Ammon's horn (tissue), 1 donor: Measurements from ENCODE around the gene CPNE1.
"Not testable (repeated sequence)": the region's sequence is repeated elsewhere in the genome, so short reads cannot be mapped to it uniquely, and the experiment has no call there.

ENCODE experiments used
- DNase-seq: peaks from one replicate; pipeline ENCODE4 v3.0.0-alpha.2; 2016; ENCODE audit warnings: low spot score

The CPNE1 gene

DNA sequence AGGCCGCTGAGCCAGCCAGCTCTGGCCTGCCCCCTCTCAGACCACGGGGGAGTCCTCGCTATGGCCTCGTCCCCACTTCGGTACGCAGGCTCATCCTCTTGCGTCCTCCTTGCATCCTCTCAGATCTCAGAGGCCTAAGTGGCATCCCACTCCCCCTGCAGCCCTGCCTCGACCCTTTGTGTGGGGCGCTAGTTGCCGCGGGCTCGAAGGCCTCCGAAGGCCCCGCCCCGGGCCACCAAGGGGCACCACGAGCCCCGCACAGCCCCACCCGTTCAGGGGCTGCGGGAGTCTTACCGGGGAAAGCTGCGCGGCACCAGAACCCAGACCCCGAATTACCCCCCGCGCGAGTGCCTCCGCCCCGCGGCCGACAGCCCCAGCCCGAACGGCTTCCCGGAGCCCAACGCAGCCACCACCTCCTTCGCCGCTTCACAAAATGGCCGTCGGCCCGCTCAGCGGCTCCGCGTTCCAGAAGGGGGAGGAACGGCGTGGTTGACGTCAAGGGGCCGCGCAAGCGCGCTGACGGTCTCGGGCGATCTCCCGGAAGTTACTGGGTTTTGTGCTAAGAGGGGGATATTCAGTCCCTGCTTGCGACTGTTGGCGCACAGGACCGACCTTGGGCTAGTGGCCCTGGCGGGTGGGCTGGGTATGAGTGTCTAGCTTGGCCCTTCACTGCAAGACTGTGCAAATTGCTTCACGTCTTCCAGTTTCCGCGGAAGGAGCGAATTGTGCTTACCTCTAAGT, at the start of gene CPNE1, which contains the start of gene RBM12:
Gene CPNE1 (minus strand): TSS at position 435 of the 741 bp plus-strand sequence. CDS start 31,977 bp downstream, outside the sequence.
Gene RBM12 (minus strand): TSS at position 435 of the 741 bp plus-strand sequence. CDS start 9,578 bp downstream, outside the sequence.
- DNase-seq = peak; percentile 95

DNA sequence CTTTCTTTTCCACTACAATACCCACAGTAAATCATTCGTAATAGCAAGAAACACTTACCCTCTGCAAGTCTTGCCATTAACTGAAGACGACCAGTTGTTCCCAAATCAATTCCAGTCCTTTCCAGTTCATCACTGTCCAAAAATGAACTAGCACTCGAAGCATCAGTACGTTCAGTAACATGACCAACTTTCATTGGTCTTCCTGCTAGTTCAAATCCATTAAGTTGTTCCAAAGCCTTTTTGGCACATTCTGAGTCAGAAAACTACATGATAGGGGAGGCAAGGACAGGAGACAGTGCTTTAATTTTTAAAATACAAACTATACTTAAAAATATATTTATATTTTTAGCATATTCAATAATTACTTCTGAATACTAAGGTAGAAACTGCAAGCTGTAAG, 49.4 kb upstream of the CPNE1 start:
- no peak for DNase-seq

DNA sequence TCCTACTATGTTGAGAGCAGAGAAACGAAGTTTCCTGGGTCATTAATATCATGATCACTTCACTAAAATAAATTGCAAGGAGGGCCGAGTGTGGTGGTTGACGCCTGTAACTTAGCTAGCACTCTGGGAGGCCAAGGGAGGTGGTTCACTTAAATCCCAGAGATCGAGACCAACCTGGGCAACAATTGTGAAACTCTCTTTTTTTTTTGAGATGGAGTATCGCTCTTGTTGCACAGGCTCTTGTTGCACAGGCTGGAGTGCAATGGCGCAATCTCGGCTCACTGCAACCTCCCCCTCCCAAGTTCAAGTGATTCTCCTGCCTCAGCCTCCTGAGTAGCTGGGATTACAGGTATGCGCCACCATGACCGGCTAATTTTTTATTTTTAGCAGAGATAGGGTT, 48.4 kb upstream of the CPNE1 start:
- DNase-seq = not testable (repeated sequence)

DNA sequence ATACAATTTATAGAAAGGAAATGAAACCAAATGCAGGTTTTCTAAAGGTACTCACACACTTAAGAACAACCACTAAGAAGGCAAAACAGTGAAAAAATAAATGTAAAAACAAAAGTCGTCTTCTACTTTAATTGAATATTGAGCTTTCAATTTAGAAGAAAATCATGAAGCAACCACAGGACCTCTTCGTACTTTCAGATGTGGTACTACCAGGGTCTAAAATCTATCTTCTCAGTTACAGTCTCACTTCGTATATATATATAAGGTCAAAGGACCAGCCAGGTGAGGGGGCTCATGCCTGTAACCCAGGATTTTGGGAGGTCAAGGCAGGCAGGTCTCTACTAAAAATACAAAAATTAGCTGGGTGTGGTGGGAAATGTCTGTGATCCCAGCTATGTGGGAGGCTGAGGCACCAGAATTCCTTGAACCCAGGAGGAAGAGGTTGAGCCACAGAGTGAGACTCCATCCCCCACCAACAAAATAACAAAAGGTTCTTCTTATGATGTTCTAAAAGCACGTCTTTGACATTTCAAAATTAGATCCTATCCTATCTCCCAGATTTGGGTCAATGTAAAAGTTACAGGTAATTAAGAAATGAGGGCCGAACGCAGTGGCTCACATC, 47.0 kb upstream of the CPNE1 start:
- DNase-seq = no peak

DNA sequence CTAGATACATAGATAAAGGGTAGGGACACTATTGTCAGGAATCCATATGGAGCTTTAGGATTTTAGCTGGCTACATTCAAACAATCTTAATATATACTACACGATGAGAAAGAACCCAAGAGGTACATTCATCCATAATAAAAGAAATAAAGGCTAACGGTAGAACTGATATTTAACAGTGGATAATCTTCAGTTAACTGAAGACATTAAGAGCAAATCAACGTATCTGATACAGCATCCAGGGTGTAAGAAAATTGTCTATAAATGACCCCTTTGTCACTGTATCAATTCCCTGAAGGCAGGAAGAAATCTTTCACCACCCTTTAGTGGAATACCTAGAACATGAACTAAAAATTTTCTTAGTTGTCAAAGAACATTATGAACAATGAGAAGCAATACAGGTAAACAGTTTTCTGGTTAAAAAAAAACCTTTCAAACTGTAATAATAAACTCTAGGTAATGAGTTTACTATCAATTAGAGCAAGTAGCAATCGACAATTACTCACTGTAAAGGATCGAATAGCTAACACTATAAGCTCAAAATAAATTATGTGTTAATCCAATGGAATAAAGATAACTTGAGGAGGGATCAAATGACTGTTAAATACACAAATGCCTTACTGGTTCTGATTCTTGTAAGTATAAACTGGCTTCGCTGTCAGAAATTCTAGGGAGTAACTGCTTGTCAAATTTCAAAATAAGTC, 46.3 kb upstream of the CPNE1 start:
- DNase-seq = no peak

DNA sequence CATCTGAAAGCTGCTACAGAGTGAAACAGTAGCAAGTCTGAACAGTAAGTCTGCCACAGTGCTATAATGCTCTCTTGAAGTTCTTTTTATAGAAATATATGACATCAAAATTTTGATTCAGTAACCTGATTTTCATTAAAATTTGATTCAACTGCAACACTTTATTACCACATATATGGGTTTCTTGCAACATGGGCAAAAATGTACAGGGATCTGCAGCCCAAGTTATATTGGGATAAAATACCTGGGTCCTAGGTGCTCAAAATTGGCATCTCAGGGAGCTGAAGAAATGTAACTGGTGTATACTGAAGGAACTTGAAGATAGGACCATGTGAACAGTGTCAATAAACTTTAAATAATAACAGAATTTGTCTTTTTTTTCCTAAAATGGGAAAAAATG, 45.3 kb upstream of the CPNE1 start:
- no peak for DNase-seq

DNA sequence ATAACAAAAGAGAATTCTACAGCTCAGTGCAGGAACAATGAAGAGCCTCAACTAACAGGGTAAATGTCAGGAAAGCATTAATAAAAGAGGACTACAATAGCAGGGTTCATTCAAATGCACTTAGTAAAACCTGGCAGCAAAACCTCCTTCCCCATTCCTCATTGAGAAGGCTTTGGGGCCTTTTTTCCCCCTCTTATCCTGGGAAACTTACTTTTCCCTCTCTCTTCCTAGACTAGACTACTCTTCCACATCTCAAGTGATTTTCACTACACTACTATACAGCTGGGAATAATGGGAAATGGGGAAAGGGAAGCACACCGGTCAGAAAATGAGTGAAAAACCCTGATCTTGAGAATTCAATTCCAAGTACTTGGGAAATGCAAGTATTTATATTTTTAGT, 44.6 kb upstream of the CPNE1 start:
- DNase-seq = no peak

DNA sequence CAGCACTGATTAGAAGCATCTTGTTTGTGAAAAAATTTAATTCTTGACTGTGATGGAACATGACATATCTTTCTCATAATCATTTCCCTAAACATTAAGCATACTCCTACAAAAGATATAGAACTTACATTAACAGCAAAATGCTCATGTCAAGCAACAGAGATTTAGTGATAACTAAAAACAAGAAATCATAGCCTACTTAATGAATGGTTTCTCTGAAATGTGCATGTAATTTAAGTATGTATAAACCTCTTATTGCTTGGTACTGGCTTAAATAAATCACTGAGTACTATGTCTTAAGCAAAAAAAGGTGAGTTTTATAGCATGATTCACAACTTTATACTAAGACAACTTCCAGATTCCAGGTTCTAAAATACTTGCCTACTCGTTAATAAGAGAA, 43.8 kb upstream of the CPNE1 start:
- DNase-seq = no peak

DNA sequence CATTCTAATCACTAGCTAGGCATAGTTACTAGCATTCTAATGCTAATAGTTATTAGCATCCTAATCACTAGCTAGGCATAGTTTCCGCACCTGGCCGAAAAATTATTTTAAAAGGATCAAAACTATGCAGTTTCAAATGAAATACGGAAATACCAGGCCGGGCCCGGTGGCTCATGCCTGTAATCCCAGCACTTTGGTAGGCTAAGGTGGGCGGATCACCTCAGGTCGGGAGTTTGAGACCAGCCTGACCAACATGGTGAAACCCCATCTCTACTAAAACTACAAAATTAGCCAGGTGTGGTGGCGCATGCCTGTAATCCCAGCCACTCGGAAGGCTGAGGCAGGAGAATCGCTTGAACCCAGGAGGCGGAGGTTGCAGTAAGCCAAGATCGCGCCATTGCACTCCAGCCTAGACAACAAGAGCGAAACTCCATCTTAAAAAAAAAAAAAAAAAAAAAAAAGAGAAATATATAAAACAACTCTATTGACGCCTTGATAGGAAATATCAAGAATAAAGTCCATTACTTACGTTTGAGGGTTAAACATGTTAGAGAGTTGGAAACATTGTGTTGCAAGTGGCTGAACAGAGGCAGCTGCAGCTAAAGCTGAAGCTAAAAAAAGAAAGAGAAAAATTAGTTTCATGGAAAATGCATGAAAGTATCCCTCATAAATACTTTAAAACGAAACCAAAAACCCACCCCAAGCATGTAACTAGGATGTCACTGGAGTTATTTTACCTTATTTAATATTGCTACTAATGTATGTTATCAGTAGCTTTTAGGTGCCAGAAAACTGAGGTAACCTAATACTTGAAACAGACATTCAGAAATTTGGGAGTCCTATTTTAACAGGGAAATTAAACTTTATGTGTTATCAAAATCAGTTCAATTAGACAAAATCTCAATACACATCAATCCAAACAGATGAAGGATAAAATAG, 42.2 kb upstream of the CPNE1 start:
- not testable (repeated sequence) for DNase-seq

DNA sequence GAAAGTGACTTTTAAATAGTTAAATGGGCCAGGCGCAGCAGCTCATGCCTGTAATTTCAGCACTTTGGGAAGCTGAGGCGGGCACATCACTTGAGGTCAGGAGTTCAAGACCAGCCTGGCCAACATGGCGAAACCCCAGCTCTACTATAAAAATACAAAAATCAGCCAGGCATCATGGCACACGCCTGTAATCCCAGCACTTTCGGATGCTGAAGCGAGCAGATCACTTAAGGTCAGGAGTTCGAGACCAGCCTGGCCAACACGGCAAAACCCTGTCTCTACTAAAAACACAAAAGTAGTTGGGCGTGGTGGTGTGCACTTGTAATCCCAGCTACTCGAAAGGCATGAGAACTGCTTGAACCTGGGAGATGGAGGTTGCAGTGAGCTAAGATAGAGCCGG, 41.2 kb upstream of the CPNE1 start:
- DNase-seq = not testable (repeated sequence)

DNA sequence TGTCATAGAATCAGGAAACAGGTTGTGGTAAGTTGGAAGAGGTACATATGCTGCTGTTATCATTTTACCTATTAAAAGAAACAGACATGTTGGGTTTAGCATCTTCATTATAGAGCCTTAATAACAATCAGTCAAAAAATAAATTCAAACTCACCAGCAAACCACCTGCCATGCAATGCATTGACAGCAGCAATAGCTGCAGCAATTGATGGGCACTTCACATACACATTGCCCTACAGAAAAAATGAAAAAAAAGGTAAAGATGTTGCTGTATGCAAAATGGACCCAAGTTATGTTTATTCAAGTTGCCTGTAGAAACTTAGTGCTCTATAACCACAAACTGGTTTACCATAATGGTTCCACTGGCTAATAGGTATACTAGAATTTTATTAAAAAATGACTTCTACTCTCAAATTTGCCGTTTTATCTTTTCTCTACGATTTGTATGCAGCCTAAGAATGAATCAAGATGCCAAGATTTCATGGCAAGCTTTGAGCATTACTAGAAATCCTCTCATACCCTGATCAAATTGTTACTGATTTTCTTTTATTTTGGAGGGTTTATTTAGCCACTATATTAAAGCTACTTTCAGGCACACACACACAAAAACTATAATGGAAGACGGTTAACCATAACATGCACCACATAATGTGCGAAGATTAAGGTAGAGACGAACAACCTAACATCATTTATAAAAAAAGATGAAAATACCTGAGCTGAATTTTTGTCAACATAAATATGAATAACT, 40.0 kb upstream of the CPNE1 start:
- DNase-seq = no peak

DNA sequence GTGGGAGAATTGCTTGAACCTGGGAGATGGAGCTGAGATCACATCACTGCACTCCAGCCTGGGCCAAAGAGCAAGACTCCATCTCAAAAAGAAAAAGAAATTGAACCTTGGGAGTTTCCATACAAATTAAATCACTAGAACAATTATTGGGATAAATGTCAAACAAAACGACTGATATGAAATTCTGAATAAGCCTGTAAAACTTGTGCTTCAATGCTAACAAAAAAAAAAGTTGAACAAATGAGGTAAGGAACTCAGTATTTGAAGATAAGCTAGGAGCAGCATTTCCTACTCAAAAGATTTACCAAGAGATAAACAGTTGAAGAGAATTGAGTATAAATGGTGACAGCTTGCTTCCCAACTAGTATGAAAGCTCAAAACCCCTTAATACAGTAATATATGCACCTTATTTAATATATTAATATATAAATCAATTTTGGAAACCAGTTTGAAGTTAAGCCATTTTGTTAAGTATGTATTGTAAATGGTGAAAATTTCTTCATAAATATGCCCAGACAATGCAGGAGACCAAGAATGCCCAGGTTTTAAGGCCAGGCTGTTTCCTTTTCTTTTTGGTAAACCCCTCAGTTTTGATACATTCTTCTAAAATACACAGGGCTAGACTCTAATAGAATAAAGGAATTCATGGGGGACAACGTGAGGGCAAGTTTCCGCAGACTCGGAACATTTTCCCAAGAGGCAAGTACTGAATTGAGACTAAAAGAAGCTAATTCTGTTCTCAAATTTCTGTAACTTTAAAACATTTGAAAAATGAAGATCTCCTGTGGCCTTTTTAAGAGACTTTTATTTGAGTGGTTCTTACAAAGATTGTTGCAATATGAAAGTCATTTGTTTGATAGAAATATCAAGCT, 38.4 kb upstream of the CPNE1 start:
- no peak for DNase-seq

DNA sequence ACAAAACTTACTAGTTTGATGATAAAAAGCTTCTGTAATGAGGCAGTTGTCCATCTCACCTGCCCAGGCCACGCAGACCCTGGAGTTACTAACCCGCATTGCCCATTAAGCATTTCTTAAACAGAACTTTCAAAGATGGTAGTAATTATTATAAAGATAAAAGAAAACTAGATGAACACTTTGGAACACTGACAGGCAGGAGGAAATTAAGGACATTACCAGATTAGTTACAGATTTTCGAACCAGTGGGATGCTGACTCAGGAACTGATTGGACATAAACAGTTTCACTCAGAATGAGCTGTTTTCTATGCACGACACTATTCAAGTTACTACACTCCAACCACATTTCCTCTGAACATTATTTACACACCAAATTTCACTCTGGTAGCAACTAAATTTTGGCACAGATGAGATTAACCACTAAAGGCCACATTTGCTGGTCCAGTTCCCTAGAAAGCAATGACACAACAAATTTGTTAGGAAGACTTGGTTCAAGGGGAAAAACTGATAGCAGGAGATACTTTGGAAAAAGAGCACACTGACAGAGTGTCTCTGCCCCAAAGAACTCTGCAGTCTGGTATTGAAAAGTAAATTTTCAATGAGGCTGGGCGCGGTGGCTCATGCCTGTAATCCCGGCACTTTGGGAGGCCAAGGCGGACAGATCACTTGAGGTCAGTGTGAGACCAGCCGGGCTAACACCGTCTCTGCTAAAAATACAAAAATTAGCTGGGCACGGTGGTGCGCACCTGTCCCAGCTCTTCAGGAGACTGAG, 37.5 kb upstream of the CPNE1 start:
- DNase-seq = no peak

DNA sequence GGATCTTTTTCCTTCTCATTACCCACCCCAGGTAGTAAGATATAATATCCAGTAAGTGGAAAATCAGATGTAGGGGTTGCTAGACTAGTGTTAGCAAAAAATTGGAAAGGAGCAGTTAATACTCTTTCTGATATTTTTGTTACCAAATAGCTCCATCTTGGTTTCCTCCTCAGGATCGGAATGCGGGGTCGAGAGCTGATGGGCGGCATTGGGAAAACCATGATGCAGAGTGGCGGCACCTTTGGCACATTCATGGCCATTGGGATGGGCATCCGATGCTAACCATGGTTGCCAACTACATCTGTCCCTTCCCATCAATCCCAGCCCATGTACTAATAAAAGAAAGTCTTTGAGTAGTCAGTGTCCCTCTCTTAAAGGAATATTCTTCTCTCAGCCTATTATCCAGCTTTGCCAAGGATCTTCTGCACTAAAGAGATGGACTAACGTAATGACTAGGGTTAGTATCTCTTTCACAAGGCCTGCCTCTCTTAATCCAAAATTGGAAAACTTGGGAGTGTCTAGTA, 36.0 kb upstream of the CPNE1 start:
- DNase-seq = no peak

DNA sequence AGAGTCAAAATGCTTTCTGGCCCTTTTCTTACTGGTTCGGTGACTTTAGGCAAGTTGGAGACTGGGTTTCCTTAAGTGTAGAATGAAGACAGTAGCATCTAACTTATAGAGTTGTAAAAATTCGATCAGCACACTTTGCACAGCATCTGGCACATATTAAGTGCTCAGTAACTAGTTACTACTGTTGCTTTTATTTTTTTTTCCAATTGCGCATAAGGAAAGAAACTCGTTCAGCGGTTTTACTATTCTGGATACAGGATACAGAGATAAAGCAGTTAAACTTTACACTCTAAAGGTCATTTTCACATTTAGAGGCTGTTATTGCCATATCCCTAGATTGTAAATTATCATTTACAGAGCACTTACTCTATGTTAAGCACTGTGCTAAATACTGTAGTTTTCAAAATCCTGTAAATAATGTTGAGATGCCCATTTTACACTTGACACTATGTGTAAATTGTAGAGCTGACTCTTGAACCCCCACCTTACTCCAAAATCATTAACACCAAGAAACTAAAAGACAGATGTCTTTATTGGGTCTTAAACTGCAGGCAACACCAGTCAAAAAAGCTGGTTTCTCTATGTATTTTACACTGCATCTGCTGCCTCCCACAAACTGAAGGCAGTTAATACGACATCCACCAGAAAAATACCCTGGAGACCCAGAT, 35.4 kb upstream of the CPNE1 start:
- no peak for DNase-seq

DNA sequence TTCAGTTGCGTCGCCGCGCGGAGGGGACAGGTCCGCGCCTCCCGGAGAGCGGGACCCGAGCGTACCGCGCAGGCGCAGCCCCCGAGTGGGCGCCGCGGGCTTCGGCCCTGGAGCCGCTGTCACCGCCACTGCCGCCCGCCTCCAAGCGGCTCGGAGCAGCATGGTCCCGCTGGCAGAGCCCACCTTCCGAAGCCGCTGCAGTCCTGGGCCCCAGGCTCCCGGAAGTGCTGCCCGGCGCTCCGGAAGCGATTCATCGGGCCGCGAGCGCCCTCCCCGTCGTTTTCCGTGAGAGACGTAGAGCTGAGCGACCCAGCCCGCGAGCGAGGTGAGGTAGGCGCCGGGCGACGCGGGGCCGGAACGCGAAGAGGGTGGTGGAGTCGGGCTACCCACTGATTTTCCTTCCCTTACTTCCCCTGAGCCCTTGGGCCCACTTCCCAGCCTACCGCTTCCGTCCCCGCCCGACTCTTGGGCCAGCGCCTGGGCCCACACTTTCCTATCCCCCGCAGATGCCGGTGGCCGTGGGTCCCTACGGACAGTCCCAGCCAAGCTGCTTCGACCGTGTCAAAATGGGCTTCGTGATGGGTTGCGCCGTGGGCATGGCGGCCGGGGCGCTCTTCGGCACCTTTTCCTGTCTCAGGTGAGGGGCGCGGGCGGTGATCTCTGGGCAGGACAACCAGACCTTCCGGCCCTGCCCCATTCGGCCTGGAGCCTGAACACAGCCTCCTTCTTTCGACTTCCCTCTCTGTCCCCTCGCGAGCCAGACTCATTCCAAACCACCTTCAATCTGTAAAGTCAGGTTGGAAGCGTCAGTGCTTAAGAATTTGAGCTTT, 34.6 kb upstream of the CPNE1 start, which contains the start of the genes NFS1 and ROMO1:
Gene NFS1 (minus strand): TSS at position 226 of the 830 bp plus-strand sequence. CDS start 64 bp downstream, at position 162.
Gene ROMO1 (plus strand): TSS at position 279 of the 830 bp plus-strand sequence. CDS start 228 bp downstream, at position 507.
- peak; percentile 86 for DNase-seq
